Superior temporal gyrus (tissue), 1 donor: Measurements from ENCODE around the gene DGKI.

Experiments used
- DNase-seq: peaks from one replicate; pipeline ENCODE4 v3.0.0-alpha.2; 2016; ENCODE audit errors: extremely low spot score

DGKI gene

GRCh38 chr7:137418841-137419240 is 427.9 kb downstream of the DGKI start:
- no peak for DNase-seq

GRCh38 chr7:137417464-137417863 is 429.3 kb downstream of the DGKI start:
- DNase-seq: no peak

GRCh38 chr7:137413901-137414300 is 432.9 kb downstream of the DGKI start:
- DNase-seq: no peak

GRCh38 chr7:137411446-137411845 is 435.3 kb downstream of the DGKI start:
- DNase-seq: no peak

GRCh38 chr7:137408126-137408525 is 438.6 kb downstream of the DGKI start:
- no peak for DNase-seq

- no peak for DNase-seq
These were observed 439.7 kb downstream of the DGKI start for GRCh38 chr7:137407078-137407477.

- no peak for DNase-seq
These were observed 442.0 kb downstream of the DGKI start for GRCh38 chr7:137404660-137405317.

GRCh38 chr7:137403353-137403695 is 443.4 kb downstream of the DGKI start:
- DNase-seq: no peak

GRCh38 chr7:137402536-137403352 is 444.0 kb downstream of the DGKI start:
- DNase-seq: no peak

- DNase-seq: no peak
These were observed 446.6 kb downstream of the DGKI start for GRCh38 chr7:137399827-137400823.

- DNase-seq: no peak
These were observed 450.7 kb downstream of the DGKI start for GRCh38 chr7:137396051-137396450.

- DNase-seq: peak; percentile 29
These were observed 451.4 kb downstream of the DGKI start for GRCh38 chr7:137395420-137395819.

- DNase-seq: no peak
These were observed 453.2 kb downstream of the DGKI start for GRCh38 chr7:137393570-137393969.

- DNase-seq: no peak
These were observed 456.7 kb downstream of the DGKI start for GRCh38 chr7:137390076-137390475.

- DNase-seq: no peak
These were observed 457.9 kb downstream of the DGKI start for GRCh38 chr7:137388916-137389315.

GRCh38 chr7:137386966-137387365 is 459.8 kb downstream of the DGKI start:
- DNase-seq: no peak

- no peak for DNase-seq
These were observed 465.7 kb downstream of the DGKI start for GRCh38 chr7:137381045-137381444.

- DNase-seq: no peak
These were observed 473.3 kb downstream of the DGKI start for GRCh38 chr7:137373507-137373906.

GRCh38 chr7:137371616-137372015 is 475.2 kb downstream of the DGKI start:
- DNase-seq: no peak

GRCh38 chr7:137366995-137367394 is 479.8 kb downstream of the DGKI start:
- no peak for DNase-seq

- DNase-seq: no peak
These were observed 483.1 kb downstream of the DGKI start for GRCh38 chr7:137363683-137364082.

GRCh38 chr7:137360087-137360679 is 486.6 kb downstream of the DGKI start:
- no peak for DNase-seq
